ENCODE results near the gene KLHL21.

Gene KLHL21

DNA sequence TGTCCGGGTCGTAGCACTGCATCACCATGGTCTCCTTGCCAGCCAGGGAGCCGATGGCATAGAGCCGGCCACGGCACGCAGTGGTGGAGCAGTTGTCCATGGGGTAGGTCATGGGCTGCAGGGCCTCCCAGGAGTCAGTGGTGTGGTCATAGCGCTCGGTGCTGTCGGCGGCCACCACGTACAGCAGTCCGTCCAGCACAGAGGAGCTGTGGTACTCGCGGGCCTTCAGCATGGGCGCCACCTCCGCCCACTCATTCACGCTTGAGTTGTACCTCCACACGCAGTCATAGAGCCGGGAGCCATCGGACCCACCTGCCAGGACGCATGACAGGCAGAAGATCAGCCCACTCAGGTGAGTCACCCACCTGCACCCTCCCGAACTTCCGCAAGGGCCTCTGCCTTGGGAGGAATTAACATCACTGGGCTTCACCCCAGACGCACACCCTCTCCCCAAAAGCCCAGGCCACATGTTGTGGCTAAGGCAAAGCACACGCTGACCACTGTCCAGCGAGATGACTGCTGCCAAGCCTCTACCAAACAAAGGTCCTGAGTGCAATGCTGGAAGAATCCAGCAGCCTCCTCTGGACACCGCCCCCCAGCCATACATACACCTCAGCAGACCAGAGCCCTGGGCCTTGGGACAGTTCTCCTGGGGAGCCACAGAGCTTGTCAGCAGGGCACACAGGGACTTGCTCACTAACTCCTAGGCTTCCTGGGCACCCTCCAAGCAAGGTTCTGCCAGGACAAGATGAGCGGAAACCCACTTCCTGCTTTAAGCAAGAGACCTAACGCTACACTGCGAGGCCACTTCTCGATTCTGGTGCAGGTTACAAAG, 3.3 kb downstream of the KLHL21 start:
- no peak for DNase-seq

DNA sequence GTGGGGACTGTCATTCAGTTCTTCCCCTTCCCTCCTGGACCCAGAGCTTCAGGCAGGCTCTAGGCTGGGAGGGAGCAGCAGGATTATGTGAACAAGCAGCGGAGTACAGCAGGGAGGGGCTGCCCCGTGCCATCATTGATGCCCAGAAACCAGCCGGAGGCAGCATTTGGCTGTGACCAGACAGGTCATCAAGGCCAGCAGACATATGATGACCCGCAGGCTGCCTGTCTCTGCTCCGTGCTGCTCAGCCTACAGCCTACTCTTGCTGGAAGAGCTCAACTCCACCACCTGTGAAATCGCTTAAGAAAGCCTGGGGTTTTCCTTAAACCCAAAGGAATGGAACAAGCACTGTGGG, 4.9 kb downstream of the KLHL21 start:
- DNase-seq = no peak

DNA sequence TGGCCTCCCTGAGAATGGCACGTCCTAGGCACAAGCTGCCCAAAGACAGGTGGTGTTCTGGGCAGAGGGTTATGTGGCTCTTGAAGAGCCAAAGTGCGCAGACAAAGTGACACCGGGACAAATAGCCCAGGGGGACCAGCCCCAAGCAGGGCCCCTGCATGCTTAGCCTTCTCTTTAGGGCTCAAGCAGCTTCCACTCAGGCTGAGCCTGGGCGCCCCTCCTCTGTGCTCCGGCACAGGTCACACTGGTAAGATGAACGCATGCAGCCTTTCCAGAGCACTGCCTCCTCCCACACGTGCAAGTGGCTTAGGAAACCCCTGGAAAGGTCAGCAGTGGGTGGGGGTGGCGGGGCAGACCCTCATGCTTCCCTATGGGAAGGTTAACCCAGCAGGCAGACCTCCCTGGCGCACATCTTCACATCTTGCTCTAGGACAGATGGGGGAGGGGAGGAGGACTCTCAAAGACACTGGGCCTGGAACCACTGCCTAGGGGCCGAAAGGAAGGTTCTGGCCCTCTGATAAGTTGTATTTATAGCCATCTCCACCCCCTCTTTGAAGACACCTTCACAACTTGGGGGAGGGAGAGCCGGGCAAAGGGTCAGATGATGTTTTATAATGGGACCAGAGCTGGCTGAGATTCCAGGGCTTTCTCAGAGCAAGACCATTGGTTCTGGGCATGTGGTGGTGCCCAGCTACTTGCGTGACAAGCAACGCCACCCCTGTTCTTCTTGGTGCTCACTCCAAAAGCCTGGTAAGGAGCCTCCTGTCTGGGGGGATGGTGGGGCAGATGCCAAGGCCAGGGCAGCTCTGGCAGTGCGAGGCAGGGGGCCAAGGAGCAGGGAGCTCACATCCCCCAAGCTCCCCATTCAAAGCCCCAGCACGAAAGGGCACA, 5.5 kb downstream of the KLHL21 start:
- DNase-seq = no peak

DNA sequence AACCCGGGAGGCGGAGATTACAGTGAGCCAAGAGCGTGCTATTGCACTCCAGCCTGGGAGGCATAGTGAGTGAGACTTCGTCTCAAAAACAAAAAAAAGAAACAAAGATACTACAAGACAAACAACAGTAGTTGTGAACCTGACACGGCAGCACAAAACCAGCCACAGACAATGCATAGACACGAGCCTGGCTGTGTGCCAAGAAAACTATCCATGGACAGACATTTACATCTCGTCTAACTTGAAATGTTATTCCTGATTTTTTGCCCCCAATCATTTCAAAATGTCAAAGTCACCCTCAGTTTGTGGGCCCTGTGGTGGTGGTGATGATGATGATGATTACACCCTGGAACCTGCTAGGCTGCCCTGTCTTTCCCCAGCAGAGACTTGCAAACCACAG, 6.3 kb downstream of the KLHL21 start:
- DNase-seq = no peak

DNA sequence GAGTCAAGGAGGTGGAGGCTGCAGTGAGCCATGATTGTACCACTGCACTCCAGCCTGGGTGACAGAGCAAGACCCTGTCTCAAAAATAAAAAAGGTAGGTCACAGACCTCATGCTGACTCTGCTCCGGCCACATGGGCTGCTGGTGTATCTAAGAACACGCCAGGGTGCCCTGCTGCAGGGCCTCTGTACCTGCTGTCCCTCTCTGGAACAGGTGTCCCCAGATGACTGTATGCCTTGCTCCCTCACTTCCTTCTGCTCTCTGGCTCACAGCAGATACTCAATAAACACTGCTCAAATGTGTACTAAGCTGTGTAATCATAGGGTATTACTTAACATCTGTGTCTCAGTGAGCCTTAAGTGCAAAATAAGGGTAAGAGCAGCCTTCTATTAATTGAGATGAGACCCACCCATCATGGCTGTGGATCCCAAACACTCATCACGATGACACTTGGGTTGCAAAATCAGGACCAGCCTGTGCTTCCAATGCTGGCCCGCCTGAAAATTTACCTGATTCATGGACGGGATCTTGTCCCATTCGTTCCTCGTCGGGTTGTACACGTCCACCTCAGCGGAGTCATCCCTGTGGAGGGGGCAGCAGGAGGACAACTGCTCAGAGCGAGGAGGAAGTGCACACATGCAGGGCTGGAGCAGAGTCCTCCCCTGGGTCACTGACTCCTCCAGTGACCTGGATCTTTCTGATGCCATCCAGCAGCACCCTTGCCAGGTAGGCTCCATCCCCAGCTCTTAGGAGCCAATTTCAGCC, 7.5 kb downstream of the KLHL21 start:
- DNase-seq = no peak

DNA sequence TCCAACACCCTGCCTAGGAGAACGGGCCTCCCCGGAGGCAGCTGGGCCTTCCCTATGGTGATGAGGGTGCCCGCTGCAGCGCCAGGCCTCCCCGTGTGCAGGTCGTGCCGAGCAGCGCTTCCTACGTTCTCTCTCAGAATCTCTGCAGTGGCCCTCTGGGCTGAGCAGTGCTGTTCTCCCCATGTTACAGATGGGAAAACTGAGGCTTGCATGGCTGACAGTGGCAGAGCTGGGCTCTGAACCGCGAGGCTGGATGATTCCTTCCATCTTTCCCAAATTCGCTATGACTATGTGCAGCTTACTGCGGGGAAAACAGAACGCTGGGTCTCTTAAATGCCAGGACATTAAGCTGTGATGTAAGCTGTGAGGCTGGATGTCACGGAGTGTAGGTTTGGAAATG, 8.9 kb downstream of the KLHL21 start:
- DNase-seq = no peak

DNA sequence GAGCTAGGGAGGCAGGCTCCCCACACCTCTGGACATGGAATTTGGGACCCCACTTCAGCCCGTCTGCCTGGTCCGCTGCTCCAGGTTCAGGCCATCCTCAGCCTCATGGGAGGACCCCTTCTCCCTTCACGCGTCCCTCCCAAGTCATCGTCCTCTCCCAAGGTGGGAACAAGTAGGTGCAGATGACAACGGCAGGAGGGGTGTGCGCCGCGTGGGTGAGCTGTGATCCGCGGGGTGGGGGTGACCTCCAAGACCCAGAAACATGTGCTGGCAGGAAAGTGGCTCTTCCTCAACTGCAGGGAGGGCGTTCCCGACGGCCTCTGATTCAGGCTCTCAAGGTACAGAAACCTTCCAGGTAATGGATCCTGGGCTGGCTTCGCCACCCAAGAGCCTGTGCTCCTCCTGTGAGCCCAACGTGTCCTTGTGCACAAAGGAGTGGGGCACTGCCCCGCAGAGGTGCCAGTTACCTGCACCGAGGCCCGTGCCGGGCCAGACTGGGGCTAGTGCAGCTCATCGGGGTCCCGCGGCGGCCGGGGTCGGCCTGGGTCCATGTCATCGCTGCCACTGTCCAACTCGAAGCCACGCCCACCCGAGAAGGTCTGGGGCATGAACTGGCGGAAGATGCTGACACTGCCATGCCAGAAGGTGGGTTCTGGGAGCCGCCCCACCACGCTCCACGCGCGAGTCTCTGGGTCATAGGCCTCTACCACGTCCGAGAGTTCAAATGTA, 9.6 kb downstream of the KLHL21 start:
- no peak for DNase-seq

DNA sequence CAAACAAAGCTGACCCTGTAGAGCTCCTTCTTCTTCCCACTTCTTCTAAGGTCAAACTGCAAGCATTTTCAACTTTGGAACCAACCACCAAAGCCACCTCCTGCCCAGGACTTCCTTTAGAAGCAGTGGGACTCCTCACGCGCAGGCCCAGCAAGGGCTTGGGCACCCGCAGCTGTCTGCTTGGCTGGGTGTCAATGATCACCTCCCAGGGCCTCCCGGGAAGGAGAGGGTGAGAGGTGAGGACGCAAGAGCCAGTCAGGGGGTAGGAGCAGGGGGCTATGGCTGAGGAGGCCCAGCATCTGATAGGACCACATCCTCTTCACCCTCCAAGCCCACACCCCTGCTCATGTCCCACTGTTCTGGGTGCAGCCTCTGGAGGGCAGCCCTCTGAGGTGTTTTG, 10.2 kb downstream of the KLHL21 start:
- no peak for DNase-seq

DNA sequence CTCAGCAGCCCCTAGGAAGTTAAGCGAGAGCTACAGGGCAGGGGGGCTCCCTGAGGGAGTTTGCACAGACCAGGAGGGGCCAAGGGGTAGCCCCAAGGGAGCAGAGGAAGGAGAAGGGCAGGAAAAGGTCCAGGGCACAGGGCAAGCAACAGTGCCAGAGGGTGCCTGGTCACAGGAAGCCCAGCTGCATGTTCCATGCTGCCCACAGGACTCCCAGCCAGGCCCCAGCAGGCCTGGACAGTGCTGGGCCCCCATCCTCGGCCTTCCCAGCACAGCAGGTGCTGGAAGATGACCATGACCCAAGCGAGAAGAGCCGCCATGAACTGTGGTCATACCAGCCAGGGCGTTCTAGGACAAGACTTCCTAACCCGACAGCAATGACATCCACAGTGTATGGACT, 11.0 kb downstream of the KLHL21 start:
- no peak for DNase-seq

DNA sequence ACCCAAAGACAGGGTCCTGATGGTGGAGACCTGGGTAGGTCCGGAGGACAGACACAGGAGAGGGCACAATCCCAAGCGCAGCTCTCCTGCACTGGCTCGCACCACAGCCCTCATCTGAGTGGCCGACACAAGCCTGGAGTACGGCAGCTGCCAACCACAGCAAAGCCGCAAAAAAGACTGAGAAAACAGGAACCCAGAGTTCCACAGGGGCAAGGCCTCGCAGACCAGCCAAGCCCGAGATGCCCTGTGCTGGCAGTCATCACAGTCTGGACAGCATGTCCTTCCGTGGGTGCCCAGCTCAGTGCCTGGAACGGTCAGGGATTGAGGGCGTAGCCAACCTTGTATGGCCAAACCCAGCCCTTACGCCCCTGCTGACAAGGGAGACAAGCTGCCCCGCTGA, 11.4 kb downstream of the KLHL21 start:
- no peak for DNase-seq

DNA sequence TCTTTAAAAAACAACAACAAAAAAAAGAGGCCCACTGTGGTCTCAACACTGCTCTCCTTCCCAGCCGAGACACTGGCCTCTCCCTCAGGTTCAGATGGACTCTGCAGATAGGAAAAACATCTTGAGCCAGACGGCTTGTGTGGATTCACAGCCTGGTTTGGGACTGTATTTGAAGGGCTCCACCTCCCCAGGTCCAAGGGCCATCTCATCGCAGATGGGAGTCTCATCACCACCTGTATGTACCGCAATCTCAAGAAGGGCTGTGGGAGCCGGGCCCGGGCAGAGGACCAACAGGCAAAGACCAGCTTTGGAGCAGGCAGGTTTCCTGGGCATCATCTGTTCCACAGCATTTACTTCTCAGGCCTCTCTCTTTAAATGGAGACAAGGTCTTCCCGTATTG, 12.6 kb downstream of the KLHL21 start:
- no peak for DNase-seq

DNA sequence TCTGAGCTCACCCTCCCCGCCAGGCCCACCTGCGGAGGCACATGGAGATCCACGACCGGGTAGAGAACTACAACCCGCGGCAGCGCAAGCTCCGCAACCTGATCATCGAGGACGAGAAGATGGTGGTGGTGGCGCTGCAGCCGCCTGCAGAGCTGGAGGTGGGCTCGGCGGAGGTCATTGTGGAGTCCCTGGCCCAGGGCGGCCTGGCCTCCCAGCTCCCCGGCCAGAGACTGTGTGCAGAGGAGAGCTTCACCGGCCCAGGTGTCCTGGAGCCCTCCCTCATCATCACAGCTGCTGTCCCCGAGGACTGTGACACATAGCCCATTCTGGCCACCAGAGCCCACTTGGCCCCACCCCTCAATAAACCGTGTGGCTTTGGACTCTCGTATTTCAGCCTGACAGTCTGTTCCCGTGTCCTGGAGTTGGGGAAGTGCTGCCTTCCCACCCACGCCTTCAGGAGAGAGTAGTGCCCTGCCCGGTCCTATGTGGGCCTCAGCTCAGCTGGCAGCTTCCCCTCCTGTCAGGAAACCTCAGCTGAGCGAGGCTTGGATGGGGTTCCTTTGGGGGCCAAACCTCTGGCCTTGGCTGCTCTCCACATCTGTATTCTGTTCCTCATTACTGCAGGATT, 13.7 kb downstream of the KLHL21 start:
- DNase-seq = no peak

DNA sequence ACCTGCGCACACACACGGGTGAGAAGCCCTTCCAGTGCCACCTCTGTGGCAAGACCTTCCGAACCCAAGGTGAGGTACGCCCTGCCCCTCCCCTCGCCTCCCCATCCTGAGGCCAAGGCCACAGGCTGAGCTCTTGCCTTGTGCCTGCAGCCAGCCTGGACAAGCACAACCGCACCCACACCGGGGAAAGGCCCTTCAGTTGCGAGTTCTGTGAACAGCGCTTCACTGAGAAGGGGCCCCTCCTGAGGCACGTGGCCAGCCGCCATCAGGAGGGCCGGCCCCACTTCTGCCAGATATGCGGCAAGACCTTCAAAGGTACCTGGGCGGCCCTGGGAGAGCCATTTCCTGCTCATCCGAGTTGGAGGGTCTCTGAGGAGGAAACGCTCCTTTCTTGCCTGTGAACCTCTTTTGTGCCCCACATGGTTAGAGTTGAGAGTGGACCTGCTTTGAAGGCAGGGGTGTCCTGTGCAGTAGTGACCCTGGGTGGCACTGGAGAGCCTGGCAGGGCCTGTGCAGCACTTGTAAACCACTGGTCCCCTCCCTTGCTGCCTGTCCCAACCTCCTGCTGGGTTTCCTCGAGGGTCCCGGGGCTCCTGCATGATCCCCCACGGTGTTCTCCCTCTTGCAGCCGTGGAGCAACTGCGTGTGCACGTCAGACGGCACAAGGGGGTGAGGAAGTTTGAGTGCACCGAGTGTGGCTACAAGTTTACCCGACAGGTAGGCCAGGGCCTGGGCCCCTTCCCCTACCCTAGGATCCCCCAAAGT, 14.4 kb downstream of the KLHL21 start:
- no peak for DNase-seq

DNA sequence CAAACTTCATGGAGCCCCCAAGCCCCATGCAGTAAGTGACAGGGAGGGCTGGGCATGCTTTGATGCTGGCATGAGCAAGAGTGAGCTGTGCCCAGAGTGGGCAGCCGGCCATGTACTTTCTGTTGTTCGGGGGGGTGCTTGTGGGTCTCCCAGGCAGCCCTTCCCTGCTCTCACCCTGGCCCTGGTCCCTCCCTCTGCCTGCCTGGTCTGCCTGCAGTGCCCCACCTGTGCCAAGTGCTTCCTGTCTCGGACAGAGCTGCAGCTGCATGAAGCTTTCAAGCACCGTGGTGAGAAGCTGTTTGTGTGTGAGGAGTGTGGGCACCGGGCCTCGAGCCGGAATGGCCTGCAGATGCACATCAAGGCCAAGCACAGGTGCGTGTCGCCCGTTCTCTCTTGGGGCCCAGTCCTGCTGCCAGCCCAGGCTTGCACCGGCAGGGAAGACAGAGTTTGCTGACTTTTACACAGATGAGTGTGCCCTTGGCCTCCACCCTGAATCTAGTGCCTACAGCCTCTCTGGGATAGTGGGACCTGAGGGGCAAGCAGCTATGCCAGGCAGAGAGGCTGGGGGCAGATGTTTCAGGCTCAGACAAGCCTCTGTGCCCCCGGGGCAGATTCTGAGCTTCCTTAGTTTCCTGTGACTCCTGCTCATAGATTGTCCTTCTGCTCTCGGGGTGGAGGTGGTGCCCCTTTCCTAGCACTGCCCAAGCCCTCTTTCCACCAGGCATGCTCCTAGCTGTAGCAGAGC, 15.2 kb downstream of the KLHL21 start:
- no peak for DNase-seq

DNA sequence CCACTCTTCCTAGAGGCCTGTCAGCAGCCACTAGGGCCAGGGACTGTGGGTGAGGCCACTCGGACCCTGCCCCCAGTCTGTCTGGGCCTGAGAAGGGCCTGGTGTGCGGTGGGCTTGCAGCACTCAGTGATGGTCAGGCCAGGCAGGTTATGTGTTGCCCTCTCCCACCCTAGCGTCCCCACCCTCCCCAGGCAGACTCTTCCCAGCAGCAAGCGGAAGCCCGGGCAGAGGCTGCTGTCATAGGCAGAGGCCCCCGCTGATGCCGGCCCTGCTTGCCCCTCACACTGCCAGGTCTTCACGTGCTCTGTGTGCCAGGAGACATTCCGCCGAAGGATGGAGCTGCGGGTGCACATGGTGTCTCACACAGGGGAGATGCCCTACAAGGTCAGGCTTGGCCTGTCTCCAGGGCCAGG, 16.3 kb downstream of the KLHL21 start:
- DNase-seq = no peak

DNA sequence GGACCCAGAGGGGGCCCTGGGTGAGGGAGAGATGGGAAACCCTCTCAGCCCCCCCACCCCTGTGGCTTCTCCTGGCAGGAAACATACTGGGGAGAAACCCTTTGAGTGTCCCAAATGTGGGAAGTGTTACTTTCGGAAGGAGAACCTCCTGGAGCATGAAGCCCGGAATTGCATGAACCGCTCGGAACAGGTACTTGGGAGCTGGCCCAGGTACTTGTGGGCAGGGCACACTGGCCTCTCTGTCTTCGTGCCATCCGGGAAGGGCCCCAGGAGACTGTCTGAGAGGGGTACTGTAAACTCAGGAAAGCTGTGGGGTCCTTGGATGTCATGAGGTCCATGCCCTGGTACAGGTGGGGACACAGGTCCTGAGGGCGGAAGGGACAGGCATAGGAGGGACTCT, 16.8 kb downstream of the KLHL21 start:
- DNase-seq = no peak

DNA sequence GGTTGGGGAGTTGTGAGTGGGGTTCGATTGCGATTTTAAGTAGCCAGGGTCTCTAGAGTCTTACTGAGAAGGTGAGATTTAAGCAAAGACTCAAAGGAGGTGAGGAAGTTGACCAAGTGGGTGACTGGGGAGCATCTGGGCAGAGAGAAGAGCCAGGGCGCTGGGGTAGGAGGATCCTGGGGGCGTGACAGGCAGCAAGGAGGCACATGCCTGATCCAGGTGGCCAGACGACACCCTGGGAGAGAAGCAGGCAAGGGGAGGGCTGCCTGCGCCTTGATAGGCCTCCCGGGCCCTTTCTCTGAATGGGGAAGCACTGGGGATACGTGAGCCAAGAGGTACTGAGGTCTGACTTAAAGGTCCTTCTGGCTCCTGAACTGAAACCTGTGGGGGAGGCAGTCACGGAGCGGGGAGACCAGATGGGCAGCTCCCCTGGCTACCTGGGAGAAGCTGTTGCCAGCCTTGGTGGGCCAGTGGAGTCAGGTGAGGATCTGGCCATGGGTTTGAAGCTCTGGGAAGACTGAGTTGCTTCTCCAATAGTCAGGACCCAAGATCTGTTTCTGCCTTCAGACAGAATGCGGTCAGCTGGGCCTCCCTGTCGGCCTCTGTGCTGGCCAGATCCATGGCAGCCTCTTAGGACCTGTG, 17.5 kb downstream of the KLHL21 start:
- no peak for DNase-seq

DNA sequence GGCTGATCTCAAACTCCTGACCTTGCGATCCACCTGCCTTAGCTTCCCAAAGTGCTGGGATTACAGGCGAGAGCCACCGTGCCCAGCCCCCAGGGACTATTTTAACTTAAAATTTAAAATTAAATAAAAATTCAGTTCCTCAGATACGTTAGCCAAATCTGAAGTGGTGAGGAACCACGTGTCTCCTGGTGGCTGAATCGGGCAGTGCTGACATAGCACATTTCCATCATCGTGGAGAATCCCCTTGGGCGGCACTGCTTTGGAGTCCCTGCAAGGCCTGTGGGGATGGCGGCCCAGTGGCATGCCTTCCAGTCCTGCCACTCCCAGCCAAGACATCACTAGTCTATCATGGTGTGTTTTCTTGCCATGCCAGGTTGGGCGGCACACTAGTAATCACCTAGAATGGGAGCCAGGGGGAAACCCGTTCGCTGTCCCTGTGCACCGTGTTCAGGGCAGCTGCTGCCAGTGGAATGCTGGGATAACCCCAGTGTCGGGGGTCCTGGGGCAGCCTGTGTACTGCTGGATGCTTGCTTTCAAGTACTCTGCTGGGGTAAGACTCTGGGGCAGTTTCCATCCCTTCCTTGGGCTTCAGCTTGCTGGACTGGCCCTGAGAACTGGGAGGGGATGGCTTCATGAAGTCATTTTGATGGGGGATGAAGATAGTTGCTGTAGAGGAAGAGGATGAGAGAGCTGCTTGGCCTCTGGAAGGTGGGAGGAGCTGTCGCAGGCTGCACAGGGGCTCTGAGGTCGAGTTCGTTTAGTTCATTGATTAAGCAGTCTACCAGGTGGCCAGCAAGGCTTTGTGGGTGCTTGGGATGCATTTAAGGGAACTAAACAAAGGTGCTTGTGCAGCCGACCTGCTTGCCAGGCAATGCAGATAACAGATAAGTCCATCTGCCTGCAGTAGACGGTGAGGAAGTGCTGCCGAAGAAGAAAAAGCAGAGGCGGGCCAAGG, 18.3 kb downstream of the KLHL21 start:
- no peak for DNase-seq

DNA sequence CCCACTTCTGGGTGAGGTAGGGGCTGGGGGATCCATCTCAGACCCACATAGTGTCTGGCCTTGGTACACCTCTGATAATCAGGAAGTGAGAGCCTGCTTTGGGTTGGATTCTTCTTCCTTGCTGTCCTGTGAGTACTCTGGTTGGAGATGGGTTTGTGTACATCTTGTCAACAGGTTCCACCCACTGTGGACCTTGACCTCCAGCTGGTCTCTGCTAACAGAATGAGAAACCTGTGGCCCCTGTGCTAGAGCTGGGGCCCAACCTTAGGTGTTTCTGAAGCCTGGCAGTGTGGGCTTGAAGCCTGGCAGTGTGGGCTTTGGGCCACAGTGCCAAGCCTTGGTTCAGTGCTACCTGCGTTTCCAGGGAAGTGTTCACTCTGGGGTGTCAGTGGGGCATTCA, 20.3 kb downstream of the KLHL21 start:
- DNase-seq = no peak
